Left lung (tissue), 10 donors: Measurements from ENCODE around the gene VRTN. TPM values are rescaled to one million over a fixed set of nuclear protein-coding genes. Genes with fewer than 3 reads are reported as not detected.
"Not testable (repeated sequence)": the region's sequence is repeated elsewhere in the genome, so short reads cannot be mapped to it uniquely, and the experiment has no call there.

Experiments
- ATAC-seq: fragments of 200-7000 bp; cut with Tn5 transposase; one replicate; pipeline ENCODE4 v1.9.1; 2020; ENCODE audit warnings: moderate library complexity
- DNase-seq, 4 donors: peaks; one replicate each; pipeline ENCODE4 v3.0.0-alpha.2; 2013 to 2020
- H3K27ac ChIP-seq, 2 donors: fragments of 200-600 bp; sonication (generic) in 1 of 2; one replicate each; pipeline versions ENCODE4 v1.5.0 to v1.8.0; 2020 to 2021
- H3K27me3 ChIP-seq, 2 donors: fragments of 200-600 bp; sonication (generic) in 1 of 2; one replicate each; pipeline versions ENCODE4 v1.5.0 to v1.8.0; 2020 to 2021
- H3K36me3 ChIP-seq, 2 donors: fragments of 200-600 bp; sonication (generic) in 1 of 2; one replicate each; pipeline versions ENCODE4 v1.5.0 to v1.8.0; 2020 to 2021
- H3K4me1 ChIP-seq, 2 donors: fragments of 200-600 bp; one replicate each; pipeline ENCODE4 v1.8.0; 2021
- H3K4me3 ChIP-seq, 2 donors: fragments of 200-600 bp; sonication (generic) in 1 of 2; one replicate each; pipeline versions ENCODE4 v1.5.0 to v1.8.0; 2020 to 2021; ENCODE audit warnings: mild to moderate bottlenecking in 1 of 2
- H3K9me3 ChIP-seq, 2 donors: fragments of 200-600 bp; sonication (generic) in 1 of 2; one replicate each; pipeline versions ENCODE4 v1.5.0 to v1.8.0; 2020 to 2021
- CTCF ChIP-seq, 2 donors: fragments of 200-600 bp; sonication (generic) in 1 of 2; IDR thresholded peaks; one replicate each; pipeline versions ENCODE4 v1.5.0 to v1.8.0; 2021; ENCODE audit warnings: antibody characterized with exemption in 2 of 2
- intact Hi-C, 2 donors: fragments of 100-400 bp; cut with DNase I; formaldehyde crosslinking; loops; one replicate each; pipeline versions ENCODE4 v1.11.2 to v1.14.2; 2022
- polyA plus RNA-seq, 6 donors: library from polyadenylated mRNA; unstranded; fragments of 120-200 nt; gene quantifications; one replicate each; pipeline ENCODE4 v1.2.1, GENCODE V29; 2013; ENCODE audit not compliant: insufficient read length in 6 of 6
- total RNA-seq, 2 donors: library from RNA; stranded (reverse); fragmentation: NEBNext Ultra II Directional; extraction: Animal tissue kit (Norgen Biotek cat#: 25700); gene quantifications; one replicate each; pipeline ENCODE4 v1.2.1, GENCODE V29; 2021
- donor health status: DM: no; HTN: yes; CAD: no.
- donor health status: DM: no; HTN: no; CAD: no.

Gene VRTN
- total and polyA plus RNA-seq, 8 donors, result 0.04 TPM; not detected in 7

- no peaks in the 10 kb centered on the region for H3K9me3 ChIP-seq
- no peak overlapping the region for H3K4me3 ChIP-seq
- no peak overlapping the region for H3K27ac ChIP-seq
- no peak for ATAC-seq
- no peak for TF ChIP-seq CTCF (IDR thresholded peaks at IDR 0.05)
- H3K27me3 ChIP-seq, result no peaks in the 10 kb centered on the region
- intact Hi-C loops, result no loop called here
- no peaks in the 10 kb centered on the region for H3K4me1 ChIP-seq
- H3K36me3 ChIP-seq, result no peaks in the 10 kb centered on the region
- DNase-seq, result no peak
These were observed 20.2 kb downstream of the VRTN start for GRCh38 chr14:74368441-74368840.

GRCh38 chr14:74377976-74378690 lies 29.9 kb downstream of the VRTN start:
- Histone ChIP-seq H3K27ac (no peak overlapping the region), H3K27me3 (no peaks in the 10 kb centered on the region), H3K9me3 (no peaks in the 10 kb centered on the region), H3K4me3 (no peak overlapping the region), H3K36me3 (no peaks in the 10 kb centered on the region), H3K4me1 (no peaks in the 10 kb centered on the region)
- intact Hi-C loops, result no loop called here
- DNase-seq, result no peak
- no peak for TF ChIP-seq CTCF (IDR thresholded peaks at IDR 0.05)
- ATAC-seq, result no peak

GRCh38 chr14:74380172-74380571 lies 31.9 kb downstream of the VRTN start:
- Histone ChIP-seq H3K27me3 (no peaks in the 10 kb centered on the region), H3K27ac (no peak overlapping the region), H3K4me3 (no peak overlapping the region), H3K4me1 (no peaks in the 10 kb centered on the region), H3K9me3 (no peaks in the 10 kb centered on the region), H3K36me3 (no peaks in the 10 kb centered on the region)
- intact Hi-C loops, result no loop called here
- DNase-seq, result no peak
- TF ChIP-seq CTCF (IDR thresholded peaks at IDR 0.05), result no peak
- no peak for ATAC-seq

GRCh38 chr14:74380845-74381244 lies 32.6 kb downstream of the VRTN start:
- Histone ChIP-seq H3K4me1 (no peaks in the 10 kb centered on the region), H3K36me3 (no peaks in the 10 kb centered on the region), H3K4me3 (no peak overlapping the region), H3K9me3 (no peaks in the 10 kb centered on the region), H3K27ac (no peak overlapping the region), H3K27me3 (no peaks in the 10 kb centered on the region)
- ATAC-seq (no peak), DNase-seq (no peak)
- intact Hi-C loops, result no loop called here
- TF ChIP-seq CTCF (IDR thresholded peaks at IDR 0.05), result no peak

- H3K4me1 ChIP-seq, H3K4me3 ChIP-seq, H3K36me3 ChIP-seq, intact Hi-C loops, DNase-seq, H3K27me3 ChIP-seq, ATAC-seq, H3K9me3 ChIP-seq, H3K27ac ChIP-seq: not testable (repeated sequence)
These were observed 33.3 kb downstream of the VRTN start for GRCh38 chr14:74381571-74381970.

GRCh38 chr14:74382231-74382630 lies 34.0 kb downstream of the VRTN start:
- H3K36me3 ChIP-seq, result no peaks in the 10 kb centered on the region
- no peak overlapping the region for H3K27ac ChIP-seq
- no peak for DNase-seq
- ATAC-seq, result no peak
- no peaks in the 10 kb centered on the region for H3K27me3 ChIP-seq
- H3K9me3 ChIP-seq, result no peaks in the 10 kb centered on the region
- no peaks in the 10 kb centered on the region for H3K4me1 ChIP-seq
- no peak overlapping the region for H3K4me3 ChIP-seq
- intact Hi-C loops, result no loop called here
- TF ChIP-seq CTCF (IDR thresholded peaks at IDR 0.05), result no peak
